ENCODE results near the gene GLS.
"Not testable (repeated sequence)": the region's sequence is repeated elsewhere in the genome, so short reads cannot be mapped to it uniquely, and the experiment has no call there.

The GLS gene

DNA sequence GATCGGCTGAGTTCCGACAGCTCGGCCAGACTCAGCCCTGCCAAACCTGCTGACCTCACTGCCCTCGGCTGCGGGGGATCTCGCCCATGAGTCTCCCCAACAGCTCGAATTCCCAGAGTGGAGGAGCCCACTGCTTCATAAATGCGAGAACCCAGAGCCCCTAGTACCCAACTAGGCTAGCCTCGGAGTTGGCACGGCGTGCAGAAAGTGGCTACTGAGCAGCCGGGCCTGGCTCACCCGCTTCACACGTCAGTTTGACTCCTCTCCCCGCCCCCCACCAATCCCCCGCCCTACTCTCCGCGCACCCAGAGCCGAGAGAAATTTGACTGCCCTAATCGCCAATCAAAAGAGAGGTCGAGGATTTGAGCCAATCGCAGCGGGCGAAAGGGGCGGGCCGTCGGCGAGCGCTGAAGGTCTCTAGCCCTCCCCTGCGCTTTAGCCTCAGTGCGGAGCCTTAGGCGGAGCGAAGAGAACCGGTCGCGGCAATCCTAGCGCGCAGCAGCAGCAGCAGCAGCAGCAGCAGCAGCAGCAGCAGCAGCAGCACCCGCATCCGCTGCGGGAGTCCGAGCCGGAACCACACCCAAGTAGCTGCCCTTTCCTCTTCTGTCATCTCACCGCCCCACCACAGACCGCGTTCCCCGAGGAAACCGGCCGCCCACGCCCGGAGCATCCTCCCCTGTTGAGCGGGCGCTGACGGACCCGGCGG is at the start of gene GLS:
TSS of gene GLS (plus strand) at position 444 of the 706 bp plus-strand sequence. CDS start 264 bp downstream, outside the sequence.
- peak; percentile 61 to 98 (median 95) for DNase-seq

DNA sequence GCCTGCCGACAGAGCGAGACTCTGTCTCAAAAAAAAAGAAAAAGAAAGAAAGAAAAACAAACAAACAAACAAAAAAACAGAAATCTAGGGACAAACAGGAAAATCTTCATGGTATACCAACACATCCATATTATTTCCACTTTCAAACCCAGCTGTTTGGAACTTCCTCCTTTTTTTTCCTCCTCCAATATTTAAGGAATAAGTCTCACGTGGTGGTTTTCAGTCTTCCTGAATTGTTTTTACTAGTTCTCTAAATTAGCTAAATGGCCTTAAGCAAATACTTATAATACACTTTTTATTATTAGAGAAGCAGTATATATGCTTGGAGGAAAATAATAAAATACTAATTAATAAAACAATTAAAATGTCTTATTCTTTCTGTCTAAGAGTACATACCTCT is 48.7 kb upstream of the GLS start:
- DNase-seq = no peak

DNA sequence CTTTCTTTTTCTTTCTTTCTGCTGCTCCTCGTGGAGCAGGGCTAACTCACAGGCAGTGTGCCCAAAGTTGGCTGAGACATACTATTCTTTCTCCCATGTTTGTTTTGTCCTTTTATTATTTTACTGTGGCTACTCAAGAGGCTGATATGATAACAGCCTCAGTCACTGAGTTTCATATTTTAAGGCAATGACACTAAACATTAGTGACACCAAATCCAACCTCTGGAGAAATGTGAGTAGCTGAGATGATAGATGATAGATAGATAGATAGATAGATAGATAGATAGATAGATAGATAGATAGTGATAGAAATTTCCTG is 45.8 kb upstream of the GLS start:
- DNase-seq = no peak

DNA sequence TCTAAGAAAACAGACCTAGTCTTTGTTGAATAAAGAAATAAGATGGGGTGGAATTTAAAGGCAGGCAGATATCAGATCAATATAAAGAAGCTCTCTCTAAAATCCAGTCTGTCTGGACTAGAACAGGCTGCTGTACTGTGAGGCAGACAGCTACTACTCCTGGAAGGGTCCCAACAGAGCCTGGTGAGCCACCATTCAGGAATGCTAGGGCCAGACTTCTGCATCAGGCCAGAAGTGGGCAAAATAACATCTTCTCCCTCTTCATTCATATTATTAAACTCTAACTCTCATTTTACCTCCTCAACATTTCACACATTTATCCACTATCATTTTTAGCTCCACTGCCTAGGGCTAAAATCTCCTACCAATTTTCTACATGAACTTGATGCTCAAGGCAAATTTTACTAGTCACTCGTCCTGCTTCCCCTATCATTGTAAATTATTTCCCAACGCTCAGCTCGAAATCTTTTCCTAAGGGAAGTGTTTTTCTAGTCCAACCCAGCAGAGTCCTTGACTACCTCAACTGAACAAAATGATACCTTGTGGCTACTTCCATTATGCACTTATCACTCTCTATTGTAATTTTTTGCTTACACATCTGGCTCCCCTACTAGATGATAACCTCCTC is 45.2 kb upstream of the GLS start:
- DNase-seq = no peak

DNA sequence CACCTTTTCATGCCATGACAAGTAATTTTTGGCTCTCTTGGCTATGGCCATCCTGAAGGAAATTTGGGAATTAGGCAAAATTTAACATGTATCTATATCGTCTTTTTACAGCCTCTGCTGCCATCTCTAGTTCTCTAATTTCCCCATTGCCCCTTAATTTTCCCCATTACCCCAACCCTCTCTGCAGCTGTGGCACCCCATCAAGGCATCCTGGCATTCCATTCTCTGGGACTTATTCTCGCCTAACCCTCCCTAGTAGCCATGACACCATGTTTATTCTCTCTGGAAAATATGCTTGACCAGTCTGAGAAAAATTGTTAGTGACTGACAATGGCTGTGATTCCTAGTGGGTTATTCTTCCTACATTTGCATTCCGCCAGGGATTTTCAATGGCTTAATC is 43.9 kb upstream of the GLS start:
- DNase-seq = no peak

DNA sequence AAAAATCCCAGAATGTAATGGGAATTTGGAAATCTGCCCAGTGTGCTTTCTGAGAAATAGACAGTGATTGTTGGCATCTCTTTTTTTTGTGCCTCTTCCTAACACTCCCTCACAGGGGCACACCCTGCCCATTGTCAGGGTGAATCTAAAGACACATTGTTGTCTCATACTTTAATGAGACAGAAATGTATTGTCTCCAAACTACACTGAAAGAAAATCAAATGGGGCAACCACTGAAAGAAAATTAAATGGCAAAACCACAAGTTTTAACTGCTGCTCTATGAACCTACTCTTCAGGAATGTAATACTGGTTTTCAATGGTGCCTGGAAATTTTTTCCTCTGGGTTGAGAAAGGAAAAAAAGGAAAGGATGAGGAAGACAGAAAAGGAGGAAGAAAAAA is 43.2 kb upstream of the GLS start:
- DNase-seq = no peak

DNA sequence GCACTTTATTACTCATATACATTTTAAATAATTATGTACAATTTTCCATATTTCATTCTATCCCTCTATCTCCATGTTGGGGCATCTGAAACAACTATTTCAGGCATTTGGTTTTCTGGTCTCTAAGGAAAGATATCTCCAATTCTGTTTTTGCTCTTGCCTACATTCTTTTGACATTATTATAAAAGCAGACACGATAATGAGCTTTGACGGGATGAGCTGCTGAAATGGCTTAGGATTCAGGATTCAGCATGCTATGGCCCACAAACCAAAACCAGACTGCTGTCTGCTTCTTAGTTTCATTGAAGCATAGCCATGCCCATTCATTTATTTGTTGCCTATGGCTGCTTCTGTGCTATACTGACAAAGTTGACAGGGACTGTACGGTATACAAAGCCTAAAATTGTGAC is 42.7 kb upstream of the GLS start:
- no peak for DNase-seq

DNA sequence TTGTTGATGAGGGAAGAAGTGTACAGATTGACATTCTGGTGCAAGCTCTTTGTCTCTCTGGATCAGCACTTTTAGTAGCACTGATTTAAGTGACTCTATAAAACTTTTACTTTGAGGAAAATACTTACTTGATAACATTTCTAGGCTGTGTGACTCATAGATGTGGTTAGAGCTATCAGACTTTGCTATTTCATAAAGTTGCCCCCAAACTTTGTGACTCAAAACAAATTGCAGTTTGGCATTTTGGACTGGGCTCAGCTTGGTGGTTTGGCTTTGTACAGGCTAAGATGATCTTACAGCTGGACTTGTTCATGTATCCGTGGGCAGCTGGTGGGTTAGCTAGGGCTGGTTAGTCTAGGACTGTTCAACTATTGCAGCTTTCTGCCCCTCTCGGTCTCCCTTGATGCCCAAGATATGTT is 42.1 kb upstream of the GLS start:
- no peak for DNase-seq

DNA sequence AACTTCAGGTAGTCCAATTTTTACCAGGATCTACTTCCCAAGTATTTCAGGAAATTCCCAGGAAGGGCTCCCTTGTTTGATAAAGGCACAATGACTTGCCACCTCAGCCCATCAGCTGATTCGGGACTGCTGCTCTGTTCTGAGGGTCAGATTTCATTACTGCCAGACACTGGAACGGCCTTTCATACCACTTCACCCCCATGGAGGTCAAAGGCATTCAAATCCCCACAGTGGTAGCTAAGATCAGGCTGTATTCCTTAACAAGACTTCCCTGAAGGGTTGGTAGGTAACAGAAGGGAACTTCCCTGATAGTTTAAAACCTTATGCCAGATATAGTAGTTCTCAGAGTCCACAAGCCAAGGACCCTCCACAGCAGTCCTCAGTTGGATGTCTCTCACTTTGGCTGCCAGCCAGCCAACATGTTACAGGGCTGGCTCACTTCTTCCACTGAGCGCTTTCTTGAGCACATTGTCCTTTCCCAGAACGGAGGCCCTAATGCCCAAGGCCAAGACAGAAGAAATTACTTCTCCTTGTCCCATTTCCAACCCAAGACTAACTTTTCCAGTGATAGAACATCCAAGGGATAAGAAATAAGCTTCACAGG is 40.0 kb upstream of the GLS start:
- peak in 1 of 14 donors; percentile 26 for DNase-seq

DNA sequence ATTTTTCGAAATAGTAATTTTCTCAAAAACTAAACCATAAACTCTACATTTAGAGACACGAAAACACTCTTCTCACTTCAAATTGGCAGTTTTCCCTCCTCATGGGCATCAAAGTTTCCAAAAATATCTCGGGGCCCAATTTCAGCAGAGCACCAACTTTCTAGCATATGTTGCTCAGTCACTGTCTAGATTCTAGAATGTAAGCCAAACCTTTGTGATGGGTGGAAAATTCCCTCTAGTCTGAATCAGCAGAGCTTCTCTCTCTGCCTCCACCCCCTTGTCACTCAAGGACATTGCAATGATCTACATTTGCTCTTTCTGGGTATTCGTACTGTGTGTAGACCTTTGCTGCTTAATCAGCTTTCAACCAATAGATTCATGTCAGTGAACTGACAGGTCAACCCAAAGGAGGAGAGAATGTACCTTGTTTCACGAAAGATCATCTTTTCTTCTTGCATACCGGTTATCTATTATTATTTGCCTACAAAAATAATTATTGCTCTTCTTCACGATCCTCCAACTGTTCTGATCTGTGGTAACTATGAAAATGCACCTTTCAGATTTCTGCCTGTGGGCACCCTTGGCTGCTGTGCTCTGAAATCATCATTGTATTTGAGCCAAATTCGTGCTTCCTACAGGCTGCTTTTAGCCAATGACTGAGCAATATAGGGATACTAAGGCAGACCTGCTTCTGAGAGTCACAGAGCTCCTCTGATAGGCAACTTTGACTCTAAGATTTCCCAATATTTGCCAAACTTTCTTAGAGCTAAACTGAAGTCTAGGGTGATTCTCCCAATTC is 38.7 kb upstream of the GLS start:
- peak in 2 of 14 donors; percentile 5 to 93 for DNase-seq

DNA sequence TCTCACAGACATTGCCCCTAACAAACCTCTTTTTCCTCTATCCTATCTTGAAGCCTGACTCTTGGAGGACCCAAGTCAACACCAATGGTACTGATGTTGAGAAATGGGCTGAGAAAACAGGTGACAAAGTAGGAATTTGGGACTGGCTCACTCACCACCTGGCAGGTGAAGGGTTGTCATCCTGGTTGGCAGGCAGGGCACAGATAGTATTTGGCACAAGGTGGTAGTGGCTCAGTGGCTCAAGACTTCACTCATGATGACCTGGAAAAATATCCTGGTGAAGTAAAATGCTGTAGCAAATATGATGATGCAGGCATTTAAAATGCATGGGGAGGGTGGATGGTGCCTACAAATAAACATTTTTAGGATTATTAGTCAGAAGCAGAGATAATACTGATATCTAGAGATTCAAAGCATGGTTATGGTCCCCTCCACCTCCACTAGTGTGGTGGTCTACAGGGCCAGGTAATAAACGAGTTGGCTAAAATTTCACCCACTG is 38.0 kb upstream of the GLS start:
- peak in 1 of 14 donors; percentile 73 for DNase-seq

DNA sequence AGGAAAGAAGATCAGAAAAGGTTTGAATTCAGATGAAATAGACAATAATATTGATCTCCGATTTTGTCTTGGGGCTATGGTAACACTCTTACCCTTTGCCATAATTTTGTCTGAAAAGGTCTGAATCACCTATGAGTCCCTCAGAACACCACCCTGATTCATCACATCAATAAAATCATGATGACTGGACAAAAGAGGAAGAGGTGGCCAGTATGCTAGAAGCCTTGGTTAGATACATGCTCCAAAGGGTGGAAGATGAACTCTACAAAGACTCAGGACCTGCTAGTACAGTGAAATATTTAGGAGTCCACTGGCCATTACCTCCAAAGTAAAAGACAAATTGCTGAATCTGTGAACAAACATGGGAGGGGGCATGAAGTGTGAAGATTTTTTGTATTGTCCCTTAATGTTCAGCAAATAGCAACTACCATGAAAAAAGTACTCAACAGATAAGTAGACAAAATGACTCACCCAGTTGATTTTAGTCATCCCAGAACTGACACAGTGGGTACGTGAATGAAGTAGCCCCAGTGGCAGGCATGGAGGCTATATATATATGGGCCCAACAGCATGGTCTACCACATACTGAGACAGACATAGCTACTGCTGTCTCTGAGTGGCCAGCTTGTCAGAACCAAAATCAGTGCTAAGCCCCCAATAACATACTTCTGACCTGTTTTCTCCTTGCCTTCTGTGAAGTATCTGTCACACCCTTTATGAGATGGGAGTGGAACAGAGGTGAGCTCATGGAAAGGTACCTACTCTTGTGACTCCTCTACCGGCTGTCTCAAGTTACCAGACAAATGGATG is 36.5 kb upstream of the GLS start:
- DNase-seq = no peak

DNA sequence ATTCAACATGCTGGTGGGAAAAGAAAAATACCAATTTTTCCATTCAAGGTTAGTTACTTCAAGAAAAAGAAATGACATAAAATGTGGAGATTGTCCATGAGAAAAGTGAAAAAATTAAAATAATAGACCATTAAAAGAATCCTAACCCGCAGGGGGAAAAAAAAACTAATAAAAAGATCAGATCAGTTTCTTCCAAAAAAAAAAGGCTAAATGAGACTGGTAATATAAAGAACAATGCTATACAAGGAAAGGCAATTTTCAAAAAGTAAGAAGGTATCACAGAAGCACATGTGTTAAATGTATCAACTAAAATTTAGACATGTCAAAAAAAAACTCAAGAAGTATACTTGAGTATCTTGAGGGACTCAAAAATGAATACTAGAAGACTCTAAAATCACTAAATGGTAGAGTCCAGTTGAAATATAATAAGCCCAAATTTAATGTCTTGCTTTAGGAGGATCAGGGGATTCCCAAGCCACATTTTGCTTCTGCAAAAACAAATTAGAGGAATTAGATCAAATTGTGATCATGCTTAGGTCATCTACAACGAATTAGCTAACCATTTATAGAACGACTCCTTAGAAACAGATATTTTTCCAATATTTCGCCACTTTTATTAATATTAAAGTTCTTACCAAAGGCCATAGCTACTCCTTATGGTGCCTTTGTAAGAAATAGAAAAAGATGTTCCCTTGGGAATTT is 35.8 kb upstream of the GLS start:
- DNase-seq = no peak

DNA sequence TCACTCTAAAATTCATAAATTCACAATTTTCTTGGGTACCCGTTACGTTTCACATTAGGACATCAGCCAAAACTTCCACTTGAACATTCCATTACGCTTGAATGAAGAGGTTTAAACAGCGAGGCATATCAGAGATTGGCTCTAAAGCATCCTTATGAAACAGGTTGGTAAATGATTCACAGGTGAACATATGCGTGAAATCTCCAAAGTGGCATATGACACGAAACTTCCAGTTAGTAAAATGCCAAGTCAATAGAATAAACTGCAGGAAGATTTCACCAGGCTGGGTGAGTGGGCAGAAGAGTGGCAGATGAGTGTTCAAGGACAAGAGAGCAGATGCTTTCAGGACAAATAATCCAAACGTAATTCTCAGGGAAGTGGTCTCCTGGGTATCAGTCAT is 33.9 kb upstream of the GLS start:
- peak in 1 of 14 donors; percentile 24 for DNase-seq

DNA sequence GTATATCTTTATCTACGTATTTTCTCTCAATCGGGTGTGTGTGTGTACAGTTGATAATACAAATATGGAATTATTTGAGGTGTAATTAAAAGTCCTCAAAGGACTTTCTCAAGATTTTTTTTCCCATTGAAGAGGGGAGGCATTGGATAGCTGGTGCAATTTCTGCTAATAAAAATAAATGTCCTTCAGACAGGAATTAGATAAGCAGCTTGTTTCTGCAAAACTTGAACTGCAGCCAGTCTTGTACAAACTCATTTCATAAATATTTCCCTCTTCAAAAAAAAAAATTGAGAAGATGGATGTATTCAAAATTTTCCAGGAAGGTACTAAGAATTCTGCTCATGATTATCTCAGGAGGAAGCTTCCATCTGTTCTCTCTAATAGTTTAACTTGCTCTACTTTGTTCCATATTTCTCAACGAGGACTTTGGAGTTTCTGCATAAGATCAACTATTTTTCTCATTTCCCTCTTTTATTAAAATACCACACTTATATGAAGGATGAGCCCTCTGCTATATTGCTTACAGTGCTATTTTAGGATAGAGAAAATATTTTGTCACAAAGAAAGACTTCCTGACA is 33.0 kb upstream of the GLS start:
- DNase-seq = peak in 1 of 14 donors; percentile 63

DNA sequence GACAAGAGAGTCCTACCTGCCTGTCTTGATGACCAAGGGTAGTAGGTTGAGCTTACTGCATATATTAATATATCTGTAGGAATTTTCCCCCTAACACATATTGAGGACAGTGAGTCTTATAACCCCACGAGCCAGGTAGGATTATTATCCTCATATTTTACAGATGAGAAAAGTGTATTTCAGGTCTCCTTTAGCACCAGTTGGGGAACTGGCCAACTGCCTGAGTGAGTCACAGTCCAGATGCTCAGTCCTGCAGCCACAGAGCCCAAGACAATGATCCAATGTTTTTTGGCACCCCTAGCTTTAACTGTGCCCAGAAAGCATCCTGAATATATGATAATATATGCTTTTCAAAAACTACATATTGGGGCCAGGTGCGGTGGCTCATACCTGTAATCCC is 30.8 kb upstream of the GLS start:
- peak in 1 of 14 donors; percentile 34 for DNase-seq

DNA sequence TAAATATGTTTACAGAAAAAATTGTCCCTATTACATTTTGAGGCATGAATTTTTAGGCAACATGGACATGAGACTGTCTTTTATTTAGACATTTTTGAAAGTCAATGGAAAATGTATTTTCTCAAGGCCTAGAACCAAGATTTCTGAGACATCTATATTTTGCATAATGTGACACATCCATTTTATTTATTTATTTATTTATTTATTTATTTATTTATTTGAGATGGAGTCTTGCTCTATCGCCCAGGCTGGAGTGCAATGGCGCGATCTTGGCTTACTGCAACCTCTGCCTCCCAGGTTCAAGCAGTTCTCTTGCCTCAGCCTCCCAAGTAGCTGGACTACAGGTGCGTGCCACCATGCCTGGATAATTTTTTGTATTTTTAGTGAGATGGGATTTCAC is 27.6 kb upstream of the GLS start:
- DNase-seq = not testable (repeated sequence)

DNA sequence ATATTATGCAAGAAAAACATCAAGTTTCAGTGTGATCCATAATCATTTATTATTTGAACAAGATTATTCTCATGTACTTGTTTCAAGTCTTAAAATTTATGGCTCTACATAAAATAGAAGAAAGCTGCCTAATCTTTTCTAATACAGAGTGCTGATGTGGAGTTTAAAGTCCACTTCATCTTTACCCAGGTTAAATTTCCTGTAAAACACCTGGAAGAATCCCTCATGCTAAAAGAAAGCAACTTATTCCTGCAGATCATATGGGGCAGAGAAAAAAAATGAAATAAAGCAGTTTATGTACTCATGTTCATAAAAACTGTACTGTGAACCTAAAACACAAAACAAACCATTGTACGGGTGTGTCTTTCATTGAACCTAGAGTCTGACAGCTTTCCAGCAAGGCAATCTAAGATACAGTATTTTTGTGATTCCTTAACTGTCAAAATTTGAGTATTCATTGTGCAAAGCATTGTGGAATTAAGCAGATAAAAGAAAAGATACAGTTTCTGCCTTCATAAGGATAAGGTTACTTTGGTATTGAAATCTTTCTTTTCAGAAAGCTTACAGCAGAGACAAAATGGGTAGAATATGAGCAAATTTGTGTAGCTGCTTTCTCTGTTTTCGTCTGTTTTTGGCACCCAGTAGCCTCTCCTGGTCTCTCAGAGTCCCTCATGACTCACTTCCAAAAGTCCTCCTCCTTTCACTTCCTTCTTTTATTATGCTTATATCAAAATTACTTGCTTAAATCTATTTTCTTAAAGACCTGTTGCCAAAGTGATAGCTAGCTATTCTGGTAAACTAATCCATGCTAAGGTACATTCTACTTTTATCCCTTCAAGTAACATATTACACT is 26.9 kb upstream of the GLS start:
- DNase-seq = peak in 1 of 14 donors; percentile 39

DNA sequence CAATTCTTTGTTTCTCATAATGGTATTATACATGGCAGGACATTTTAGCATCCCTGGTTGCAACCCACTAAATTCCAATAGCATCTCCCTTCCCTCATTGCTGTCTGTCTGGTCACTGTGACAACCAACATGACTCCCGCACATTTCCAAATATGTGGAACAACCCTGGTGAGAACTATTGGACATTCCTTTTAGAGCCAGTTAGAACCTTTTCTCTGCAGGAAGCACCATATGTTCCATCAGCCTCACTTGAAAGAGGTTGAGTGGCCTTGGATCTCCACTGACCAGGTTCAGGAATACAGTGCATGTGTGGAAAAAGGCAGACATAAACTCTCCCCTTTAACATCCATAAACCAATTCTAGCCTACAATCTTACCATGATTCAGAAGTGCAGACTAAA is 25.9 kb upstream of the GLS start:
- peak in 1 of 14 donors; percentile 88 for DNase-seq

DNA sequence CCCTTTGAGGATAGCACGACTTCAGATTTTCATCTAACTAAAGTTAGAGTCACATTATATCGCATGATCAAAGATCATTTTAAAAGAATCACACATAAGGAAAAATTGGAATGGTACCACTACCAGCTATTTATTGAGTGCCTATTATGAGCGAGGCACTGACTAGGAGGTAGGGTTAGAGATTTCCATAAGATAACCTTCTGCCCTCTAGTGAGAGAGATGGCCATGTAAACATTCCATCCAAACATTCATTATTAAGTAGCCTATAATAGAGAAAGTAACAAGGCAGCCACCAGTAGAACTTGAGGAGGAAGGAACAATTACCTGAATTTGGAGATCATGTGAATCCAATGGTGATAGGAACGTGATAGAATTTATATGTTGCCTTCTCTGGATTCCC is 25.4 kb upstream of the GLS start:
- DNase-seq = no peak
